GF-D8 (cell line): ENCODE results near the gene RIOK1.
"Not testable (repeated sequence)": the region's sequence is repeated elsewhere in the genome, so short reads cannot be mapped to it uniquely, and the experiment has no call there.

Experiments used
- DNase-seq: peaks from one replicate; lab custom pipeline; 2025; lab: John Stamatoyannopoulos, UW

RIOK1 gene

DNA sequence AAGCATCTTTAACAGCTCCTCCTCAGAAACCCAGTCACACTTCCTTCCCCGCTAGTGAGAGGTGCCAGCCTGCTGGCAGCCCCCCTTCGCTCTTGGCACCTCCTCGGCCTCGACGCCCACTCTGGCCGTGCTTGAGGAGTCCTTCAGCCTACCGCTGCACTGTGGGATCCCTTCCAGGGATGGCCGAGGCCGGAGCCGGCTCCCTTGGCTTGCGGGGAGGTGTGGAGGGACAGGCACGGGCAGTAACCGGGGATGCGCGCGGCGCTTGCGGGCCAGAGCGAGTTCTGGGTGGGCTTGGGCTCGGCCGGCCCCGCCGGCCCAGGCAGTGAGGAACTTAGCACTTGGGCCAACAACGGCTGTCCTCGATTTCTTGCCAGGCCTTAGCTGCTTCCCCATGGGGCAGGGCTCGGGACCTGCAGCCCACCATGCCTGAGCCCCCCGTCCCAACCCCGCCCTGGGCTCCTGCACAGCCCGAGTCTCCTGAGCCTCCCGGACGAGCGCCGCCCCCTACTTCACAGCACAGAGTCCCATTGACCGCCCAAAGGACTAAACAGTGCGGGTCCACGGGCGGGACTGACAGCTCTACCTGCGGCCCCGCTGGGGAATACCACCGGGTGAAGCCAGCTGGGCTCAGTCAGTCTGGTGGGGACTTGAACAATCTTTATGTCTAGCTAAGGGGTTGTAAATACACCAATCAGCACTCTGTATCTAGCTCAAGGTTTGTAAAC lies 51.6 kb downstream of the RIOK1 start:
- DNase-seq: no peak

DNA sequence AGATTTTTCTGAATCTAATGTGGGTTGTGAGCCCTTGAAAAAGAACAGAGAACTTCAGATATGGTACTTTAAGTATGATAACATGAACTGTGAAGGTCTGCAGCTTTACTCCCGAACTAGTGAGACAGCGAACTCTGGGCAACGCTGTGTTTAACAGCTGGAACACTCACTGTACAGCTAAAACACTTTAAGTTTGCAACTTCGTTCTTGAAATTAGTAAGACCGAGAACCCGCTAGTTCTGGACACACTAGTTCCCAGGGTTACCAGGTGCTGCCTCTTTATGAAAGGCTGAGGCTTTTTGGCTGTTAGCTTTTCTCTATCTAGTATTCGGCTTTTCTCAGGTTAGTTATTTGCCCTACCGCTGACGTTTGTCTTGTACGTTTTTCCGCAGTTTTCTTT lies 52.9 kb downstream of the RIOK1 start:
- no peak for DNase-seq

DNA sequence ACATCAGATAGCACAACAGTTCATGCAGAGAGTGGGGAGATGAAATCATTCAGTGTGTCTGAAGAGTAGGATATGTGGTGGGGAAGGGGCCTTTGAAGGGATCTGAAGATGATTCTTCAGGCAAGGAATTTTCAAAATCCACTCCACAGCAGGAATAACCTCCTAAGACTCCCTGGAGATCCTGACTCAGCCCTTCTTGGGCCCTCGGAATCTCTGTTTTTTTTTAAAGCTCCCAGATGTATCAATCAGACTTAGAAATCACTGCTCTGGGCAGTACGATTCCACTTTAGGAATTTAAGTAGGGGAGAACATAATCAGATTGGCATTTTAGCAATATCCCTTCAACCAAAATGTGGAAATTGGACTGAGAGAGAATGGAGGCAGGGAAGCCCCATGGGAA lies 55.5 kb downstream of the RIOK1 start:
- DNase-seq: no peak

DNA sequence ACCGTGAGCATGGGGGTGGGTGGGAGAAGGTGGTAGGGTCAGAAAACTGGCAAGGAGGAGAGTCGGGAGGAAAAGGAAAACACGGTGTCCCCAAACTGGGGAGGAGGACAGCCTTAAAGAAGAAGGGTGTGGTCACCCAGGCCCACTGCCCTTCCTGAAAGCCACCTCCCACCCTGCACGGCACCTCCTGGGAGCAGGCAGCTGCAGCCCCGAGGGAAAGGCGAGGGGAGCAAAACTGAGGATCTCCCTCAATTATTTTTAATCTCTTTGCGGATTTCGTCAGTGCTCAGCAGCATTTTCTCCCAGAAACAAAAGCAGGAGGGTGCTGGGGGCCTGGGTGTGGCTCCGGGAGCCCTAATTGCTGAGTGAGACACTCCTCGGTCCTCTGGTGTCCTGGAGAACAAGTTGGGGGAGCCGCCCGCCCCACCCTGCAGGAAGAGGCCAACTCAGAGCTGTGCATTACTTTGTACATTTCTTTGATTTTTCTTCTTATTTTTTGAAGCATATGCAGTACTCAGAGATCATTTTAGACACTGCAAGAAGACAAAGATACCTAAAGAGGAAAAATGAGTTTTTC lies 56.4 kb downstream of the RIOK1 start:
- DNase-seq: no peak

DNA sequence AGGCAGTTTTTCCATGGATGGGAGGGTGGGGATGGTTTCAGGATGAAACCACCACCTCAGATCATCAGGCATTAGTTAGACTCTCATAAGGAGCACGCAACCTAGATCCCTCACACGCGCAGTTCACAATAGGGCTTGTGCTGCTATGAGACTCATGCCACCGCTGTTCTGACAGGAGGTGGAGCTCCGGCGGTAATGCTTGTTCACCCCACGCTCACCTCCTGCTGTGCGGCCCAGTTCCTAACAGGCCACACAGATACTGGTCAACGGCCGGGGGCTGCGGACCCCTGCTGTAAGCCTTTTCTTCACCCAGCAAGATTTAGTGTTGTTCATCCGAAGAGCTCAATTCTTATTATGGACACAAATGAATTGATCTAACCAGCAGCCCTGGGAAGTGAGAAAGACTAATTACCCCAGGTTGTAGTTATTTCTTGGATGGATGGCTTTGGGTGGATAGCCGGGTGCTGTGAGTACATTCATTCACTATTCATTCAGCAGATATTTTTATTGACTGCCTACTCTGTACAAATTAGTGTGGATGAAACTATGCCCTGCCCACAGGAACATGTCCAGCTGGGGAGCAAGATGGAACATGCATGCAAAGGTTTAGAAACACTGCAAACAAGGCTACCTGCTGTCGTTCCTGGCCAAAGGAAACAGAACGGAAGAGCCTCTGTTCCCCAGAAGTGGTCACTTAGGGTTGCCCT lies 57.2 kb downstream of the RIOK1 start:
- no peak for DNase-seq

DNA sequence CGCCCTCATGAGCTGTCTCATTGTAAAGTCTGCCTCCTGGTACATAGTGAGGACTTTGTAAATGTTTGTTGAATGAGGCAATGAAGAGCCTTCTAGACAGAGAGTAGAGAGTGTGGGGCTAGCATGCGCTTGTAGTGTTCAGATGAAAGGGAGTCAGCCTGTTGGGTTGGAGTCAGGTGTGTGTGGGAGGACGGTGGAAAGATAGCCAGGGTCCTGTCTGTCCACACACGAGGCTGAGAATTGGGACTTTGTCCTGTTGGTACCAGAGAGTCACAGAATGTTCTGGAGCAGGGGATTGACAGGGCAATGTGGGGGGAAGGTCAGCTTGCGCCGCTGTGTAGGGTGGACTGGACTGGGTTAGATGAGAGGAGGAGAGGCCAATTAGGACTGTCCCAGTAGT lies 58.6 kb downstream of the RIOK1 start:
- no peak for DNase-seq

DNA sequence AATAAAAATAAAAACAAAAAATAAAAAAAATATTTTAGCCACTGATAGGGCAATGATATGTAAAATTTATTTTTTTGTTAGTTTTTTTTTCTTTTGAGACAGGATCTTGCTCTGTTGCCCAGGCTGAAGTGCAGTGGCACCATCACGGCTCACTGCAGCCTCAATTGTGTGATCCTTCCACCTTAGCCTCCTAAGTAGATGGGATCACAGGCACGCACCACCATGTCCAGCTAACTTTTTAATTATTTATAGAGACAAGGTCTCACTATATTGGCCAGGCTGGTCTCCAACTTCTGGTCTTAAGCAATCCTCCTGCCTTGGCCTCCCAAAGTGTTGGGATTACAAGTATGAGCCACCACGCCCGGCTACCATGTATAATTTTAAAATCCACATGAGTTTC lies 59.4 kb downstream of the RIOK1 start:
- DNase-seq: no peak

DNA sequence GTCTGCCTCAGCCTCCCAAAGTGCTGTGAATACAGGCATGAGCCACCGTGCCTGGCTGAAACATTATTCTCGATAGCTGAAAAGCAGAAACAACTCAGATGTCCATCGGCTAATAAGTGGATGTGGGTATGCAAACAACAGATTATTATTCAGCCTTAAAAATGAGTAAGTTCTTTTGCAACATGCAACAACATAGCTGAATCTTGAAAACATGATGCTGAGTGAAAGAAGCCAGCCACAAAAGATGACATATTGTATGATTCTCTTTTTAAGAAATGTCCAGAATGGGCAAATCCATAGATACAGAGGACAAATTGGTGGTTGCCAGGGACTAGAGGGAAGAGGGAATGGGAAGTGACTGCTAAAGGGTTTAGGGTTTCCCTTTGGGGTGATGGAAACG lies 61.7 kb downstream of the RIOK1 start:
- DNase-seq: no peak

DNA sequence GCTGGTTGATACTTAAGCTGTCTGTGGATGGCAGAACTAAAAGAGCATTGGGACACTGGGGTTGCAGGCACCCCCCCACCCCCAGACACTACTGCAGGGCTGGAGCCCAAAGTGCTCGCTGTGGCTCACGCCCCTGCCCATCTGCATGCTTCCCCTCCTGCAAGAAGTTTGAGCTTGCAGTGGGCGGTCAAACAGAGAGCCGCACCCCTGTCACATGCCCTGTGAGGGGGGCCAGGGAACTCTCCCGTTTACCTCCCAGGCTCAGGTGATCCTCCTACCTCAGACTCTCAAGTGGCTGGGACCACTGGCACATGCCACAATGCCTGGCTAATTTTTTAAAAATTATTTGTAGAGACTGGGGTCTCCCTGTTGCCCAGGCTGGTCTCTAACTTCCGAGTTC lies 63.3 kb downstream of the RIOK1 start:
- DNase-seq: no peak

DNA sequence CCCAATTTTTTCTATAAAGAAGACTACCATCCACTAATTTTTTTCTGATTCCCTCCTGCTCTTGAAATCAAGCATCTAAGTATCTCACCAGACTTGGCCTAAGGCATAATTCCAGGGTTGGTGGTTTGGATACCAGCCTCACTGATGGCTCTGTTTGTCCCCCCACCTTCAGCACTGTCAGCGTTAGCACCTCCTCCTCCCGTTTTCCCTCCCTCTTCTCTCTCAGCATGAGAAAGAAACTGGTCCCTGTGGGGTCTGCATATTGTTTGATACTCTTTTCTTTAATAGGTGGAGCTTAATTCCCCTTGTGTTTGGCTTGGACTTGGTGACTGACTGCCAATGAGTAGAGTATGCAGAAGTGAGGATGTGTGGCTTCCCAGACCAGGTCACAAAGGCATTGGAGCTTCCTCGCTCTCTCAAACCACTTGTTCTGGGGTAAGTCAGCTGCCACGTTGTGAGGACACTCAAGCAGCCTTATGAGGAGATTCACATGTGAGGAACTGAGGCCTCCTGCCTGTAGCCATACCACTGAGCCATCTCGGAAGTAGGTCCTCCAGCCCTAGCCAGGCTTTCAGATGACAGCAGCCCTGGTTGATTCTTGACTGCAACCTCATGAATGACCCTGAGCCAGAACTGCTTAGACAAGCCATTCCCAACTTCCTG lies 65.2 kb downstream of the RIOK1 start:
- DNase-seq: no peak

DNA sequence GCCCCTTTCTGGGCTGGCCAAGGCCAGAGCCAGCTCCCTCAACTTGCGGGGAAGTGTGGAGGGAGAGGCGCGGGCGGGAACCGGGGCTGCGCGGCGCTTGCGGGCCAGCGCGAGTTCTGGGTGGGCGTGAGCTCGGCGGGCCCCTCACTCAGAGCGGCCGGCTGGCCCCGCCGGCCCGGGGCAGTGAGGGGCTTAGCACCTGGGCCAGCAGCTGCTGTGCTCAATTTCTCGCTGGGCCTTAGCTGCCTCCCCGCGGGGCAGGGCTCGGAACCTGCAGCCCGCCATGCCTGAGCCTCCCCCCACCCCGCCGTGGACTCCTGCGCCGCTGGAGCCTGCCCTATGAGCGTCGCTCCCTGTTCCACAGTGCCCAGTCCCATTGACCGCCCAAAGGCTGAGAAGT lies 66.7 kb downstream of the RIOK1 start:
- DNase-seq: not testable (repeated sequence)

DNA sequence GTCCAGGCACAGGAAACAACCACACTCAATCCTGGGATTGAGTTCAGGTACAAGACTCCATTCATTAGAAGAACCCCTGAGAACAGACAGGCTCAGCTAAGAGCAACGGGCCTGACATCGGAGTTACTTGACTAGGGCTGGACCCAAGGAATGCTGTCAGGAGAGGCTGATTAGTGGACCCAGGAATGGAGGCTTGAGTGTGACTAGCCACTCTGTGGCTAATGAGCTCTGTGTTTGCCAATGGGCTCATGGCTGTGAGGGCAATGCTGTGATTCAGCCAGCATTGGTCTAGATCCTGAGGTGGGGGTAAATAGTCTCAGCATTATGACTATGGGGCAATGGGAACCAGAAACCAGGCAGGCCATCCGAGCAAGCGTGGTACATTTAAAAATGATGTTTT lies 71.8 kb downstream of the RIOK1 start:
- DNase-seq: no peak

DNA sequence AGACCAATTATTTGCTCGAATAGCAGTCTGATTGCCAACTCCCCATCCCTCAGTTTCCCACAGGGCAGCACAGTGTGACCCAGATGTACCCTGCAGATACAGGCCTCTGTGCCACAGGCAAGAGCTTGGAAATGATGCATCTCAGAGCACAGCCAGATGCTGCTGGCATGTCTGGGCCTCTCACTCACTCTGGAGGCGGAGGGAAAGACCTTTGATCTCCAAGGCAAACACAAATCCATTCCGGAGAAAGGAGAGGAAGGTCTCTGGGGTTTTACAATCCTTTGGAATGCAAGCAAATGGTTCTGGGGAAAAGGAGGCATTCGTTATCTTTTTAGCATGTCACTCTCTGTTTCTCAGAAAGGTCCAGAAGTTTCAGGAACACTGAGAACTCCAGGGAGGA lies 74.2 kb downstream of the RIOK1 start:
- no peak for DNase-seq

DNA sequence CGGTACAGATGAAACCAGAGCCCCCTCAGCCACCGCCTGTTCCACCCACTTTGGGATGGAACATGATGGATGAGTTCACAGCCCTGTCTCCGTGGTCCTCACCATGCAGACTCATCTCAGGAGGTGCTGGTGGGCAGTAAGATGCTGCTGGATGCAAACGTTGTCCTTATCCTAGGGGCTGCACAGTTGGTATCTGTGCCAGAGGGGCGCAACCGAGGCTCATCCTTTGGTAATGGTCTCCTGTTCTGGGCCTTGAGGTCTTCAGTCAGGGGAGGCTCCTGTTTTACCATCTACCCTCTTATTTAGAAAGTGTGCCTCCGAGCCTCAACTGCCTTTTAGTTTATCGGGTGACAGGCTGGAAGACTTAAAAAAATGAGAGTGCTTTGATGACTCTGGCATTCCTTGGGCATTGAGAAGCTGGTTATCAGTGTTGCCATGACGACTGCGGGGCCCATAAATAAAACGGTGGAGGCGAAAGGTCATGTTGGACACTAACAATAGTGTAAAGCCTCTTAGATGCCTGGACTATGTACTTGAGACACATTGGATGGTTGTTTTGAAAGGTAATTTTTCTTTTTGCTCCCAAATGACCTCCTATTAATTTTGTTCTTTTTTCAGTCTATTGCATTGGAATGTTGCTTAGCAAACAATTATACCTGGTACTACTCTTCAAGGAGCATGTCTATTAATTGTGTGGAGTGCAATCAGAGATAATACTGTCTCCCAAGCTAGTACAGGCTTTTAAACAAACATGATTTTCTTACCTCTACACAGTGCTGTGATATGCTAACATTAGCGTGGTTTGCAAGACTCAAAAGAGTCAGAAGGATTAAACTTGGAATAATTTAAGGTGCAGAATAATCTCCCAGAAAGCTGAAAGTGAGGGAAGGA lies 77.6 kb downstream of the RIOK1 start:
- DNase-seq: no peak
